SH-SY5Y (cell line): ENCODE results near the gene MAPK14.

Experiments
- GATA2 ChIP-seq: IDR thresholded peaks from 2 replicates; pipeline ENCODE4 v1.6.1; 2011; ENCODE audit warnings: mild to moderate bottlenecking, low read depth, low read length
- GATA3 ChIP-seq: IDR thresholded peaks from 2 replicates; pipeline ENCODE4 v1.6.1; 2011; ENCODE audit warnings: low read depth, mild to moderate bottlenecking, low read length, moderate library complexity

MAPK14 gene

GRCh38 chr6:36126553-36127458 lies 99.2 kb downstream of the MAPK14 start:
- no peak for TF ChIP-seq GATA2
- TF ChIP-seq GATA3, result no peak

GRCh38 chr6:36127462-36128016 lies 99.9 kb downstream of the MAPK14 start:
- no peak for TF ChIP-seq GATA2
- no peak for TF ChIP-seq GATA3

GRCh38 chr6:36128073-36128472 lies 100.5 kb downstream of the MAPK14 start:
- no peak for TF ChIP-seq GATA2
- no peak for TF ChIP-seq GATA3

GRCh38 chr6:36128793-36129192 lies 101.2 kb downstream of the MAPK14 start:
- TF ChIP-seq GATA3, result no peak
- no peak for TF ChIP-seq GATA2

DNA sequence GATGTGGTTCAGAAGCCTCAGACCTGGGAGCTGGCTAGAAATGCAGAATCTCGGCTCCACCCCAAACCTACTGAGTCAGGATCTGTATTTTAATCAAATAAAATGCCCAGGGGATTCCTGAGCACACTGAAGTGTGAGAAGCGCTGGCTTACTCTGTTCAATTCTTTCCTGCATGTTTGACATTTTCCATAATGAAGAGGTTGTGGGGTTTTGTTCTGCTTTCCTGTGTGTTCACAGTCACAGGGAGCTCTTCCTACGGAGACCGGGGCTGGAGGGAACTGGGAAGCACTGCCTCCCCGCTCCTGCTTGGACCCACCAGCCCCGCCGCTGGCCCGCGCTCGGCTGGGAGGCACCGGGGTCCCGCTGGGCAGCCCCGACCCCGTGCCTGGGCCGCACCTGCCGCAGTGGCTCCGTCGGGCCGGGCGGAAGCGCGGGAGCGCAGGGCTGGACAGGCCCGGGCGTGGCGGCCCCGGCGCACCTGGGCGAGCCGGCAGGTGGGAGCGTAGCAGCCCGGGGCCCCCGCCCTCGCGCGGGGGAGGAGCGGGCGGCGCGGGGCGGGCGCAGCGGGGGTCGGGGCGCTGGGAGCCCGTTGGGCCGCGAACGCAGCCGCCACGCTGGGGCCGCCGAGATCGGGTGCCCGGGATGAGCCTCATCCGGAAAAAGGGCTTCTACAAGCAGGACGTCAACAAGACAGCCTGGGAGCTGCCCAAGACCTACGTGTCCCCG lies 102.5 kb downstream of the MAPK14 start, which contains the start of gene MAPK13:
Gene MAPK13, plus strand, starts transcription at position 573 of the 726 bp plus-strand sequence. Its CDS starts 70 bp downstream, at position 643.
- TF ChIP-seq GATA3, result no peak
- no peak for TF ChIP-seq GATA2

DNA sequence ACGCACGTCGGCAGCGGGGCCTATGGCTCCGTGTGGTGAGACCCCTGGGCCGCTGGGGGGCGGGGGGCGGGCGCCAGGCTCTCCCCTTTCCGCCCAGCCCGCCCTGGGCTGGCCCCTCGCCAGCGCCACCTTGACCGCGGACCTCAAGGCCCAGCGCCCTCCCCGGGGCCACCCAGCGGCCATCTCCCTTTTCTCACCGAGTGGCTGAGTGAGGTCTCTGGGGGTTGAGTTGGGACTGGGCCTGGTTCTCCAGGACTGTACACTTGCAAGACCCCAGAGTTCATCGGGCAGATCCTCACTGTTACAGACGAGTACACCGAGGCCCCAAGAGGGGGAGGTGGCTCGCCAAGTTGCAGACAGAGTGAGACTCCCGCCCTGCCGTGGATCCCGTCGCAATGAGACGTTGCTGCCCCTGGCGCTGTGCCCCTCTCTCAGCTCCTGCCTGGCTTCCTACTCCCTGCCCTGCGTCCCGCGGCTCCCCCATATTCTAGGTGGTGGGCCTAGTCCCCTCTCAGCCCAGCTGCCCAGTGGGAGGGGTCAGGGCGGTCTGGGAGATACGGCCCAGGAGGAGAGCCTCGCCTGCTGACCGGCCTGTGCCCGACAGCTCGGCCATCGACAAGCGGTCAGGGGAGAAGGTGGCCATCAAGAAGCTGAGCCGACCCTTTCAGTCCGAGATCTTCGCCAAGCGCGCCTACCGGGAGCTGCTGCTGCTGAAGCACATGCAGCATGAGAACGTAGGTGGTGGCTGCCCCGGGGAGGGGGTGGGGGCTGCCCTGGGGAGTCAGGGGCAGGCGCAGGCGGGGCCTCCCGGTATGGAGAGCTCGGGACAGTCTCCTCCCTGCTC lies 103.3 kb downstream of the MAPK14 start:
- no peak for TF ChIP-seq GATA3
- TF ChIP-seq GATA2, result no peak

GRCh38 chr6:36131511-36132245 lies 104.1 kb downstream of the MAPK14 start:
- TF ChIP-seq GATA2, result peak; percentile 93
- TF ChIP-seq GATA3, result no peak; the same call in 1 of the 2 replicates

GRCh38 chr6:36132246-36132895 lies 104.8 kb downstream of the MAPK14 start:
- TF ChIP-seq GATA3 (no peak), GATA2 (no peak)

DNA sequence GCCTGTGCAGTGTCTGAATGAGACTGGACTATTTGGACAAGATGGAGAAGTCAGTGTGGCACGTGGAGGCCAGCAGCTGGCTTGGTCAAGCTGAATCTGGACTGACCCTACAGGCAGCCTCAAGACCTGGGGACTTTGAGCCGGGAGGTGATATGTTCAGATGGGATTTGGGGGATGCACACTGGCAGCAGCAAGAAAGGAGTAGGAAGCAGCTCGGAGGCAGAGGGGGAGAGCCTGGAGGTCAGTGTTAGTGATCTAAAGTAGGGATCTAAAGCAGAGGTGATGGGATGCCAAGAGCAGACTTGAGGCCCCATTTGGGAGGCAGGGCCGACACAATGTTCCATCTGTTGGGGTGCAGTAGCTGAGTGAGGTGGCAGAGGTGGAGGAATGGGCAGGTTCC lies 105.5 kb downstream of the MAPK14 start:
- TF ChIP-seq GATA3 (no peak), GATA2 (no peak)

- no peak for TF ChIP-seq GATA3
- no peak for TF ChIP-seq GATA2
Observed at GRCh38 chr6:36133912-36134311, 106.3 kb downstream of the MAPK14 start.

DNA sequence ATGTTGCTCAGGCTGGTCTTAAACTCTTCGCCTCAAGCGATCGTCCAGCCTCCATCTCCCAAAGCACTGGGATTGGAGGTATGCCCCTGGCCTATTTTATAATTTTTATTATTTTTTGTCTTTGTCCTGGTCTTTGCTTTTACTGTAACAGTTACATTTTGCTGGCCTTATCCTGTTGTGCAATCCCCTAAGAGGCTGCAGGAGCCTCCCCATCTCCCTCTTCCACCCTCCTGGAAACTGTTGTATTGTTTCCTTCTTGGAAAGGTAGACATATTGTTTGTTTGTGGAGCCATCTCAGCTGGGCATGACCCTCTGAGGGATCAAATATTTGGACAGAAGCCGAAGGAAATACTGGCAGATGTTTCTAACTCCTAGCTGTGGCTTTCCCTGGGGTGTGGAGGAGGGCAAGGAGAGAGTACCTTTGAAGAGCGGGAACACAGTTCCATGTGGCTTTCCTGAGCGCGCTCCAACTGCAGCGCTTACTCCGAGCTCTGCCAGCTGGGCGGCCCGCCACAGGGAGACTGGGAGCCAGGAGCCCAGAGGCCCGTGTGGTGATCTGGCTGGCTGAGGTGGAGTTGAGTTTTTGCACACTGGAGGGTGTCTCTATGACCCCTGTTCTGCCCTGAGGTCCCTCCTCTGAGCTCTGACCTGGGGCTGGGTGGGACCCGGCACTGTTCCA lies 107.6 kb downstream of the MAPK14 start:
- TF ChIP-seq GATA2 (no peak), GATA3 (no peak)

- TF ChIP-seq GATA2 (no peak), GATA3 (no peak)
Observed at GRCh38 chr6:36136034-36136433, 108.4 kb downstream of the MAPK14 start.

GRCh38 chr6:36136551-36136950 lies 108.9 kb downstream of the MAPK14 start:
- TF ChIP-seq GATA2, result no peak
- no peak for TF ChIP-seq GATA3
